Activated CD4-positive, alpha-beta T cell treated with anti-CD3 and anti-CD28 coated beads, Interleukin-2, amount 10 ng/mL, durations not matched to agents 7 days and 5 days (primary cell): Measurements from ENCODE around the gene OR2D3. TPM values are rescaled to one million over a fixed set of nuclear protein-coding genes. Genes with fewer than 3 reads are reported as not detected.
"Not testable (repeated sequence)": the region's sequence is repeated elsewhere in the genome, so short reads cannot be mapped to it uniquely, and the experiment has no call there.

ENCODE experiments used
- CTCF ChIA-PET: fragments of 350-600 bp; sonication (Branson Sonifier 250); formaldehyde crosslinking; loops from one replicate; lab custom pipeline; 2021; ENCODE audit warnings: antibody characterized with exemption; lab: Charles Lee
- POLR2A ChIA-PET: fragments of 350-600 bp; sonication (Branson Sonifier 250); formaldehyde crosslinking; loops from one replicate; lab custom pipeline; 2021; ENCODE audit warnings: antibody characterized with exemption; lab: Charles Lee
- DNase-seq: peaks from one replicate; pipeline ENCODE4 v3.0.0-alpha.2; 2020
- H3K27ac Mint-ChIP-seq: one replicate; pipeline ENCODE4 v1.8.0; 2021; ENCODE audit warnings: mild to moderate bottlenecking, moderate library complexity, mixed read lengths
- H3K27me3 Mint-ChIP-seq: one replicate; pipeline ENCODE4 v1.8.0; 2021; ENCODE audit warnings: mixed read lengths
- H3K36me3 Mint-ChIP-seq: one replicate; pipeline ENCODE4 v1.8.0; 2021; ENCODE audit warnings: low read depth, mixed read lengths
- H3K4me1 Mint-ChIP-seq: one replicate; pipeline ENCODE4 v1.8.0; 2021; ENCODE audit warnings: mixed read lengths
- H3K4me3 Mint-ChIP-seq: one replicate; pipeline ENCODE4 v1.8.0; 2021; ENCODE audit warnings: mild to moderate bottlenecking, moderate library complexity, mixed read lengths
- H3K9me3 Mint-ChIP-seq: one replicate; pipeline ENCODE4 v1.8.0; 2021; ENCODE audit warnings: mixed read lengths
- total RNA-seq, 2 experiments: library from RNA; stranded (reverse); gene quantifications; one replicate each; pipeline ENCODE4 v1.2.3, GENCODE V29; 2021

Gene OR2D3
- total RNA-seq, 2 experiments from 2014 or later, result not detected

- no peak overlapping the region for H3K4me3 Mint-ChIP-seq
- no peaks in the 10 kb centered on the region for H3K4me1 Mint-ChIP-seq
- CTCF ChIA-PET, result no interaction called here
- DNase-seq, result no peak
- no peaks in the 10 kb centered on the region for H3K36me3 Mint-ChIP-seq
- POLR2A ChIA-PET, result no interaction called here
- H3K9me3 Mint-ChIP-seq, result no peaks in the 10 kb centered on the region
- no peak overlapping the region for H3K27ac Mint-ChIP-seq
- no peaks in the 10 kb centered on the region for H3K27me3 Mint-ChIP-seq
Observed at GRCh38 chr11:6941970-6942369, 21.2 kb downstream of the OR2D3 start.

- Mint-ChIP-seq H3K4me3 (no peak overlapping the region), H3K27ac (no peak overlapping the region), H3K4me1 (no peaks in the 10 kb centered on the region), H3K36me3 (no peaks in the 10 kb centered on the region), H3K27me3 (no peaks in the 10 kb centered on the region), H3K9me3 (no peaks in the 10 kb centered on the region)
- DNase-seq, result no peak
- POLR2A ChIA-PET, result no interaction called here
- CTCF ChIA-PET, result no interaction called here
Observed at GRCh38 chr11:6943131-6943530, 22.3 kb downstream of the OR2D3 start.

- H3K4me3 Mint-ChIP-seq, DNase-seq, H3K4me1 Mint-ChIP-seq, H3K36me3 Mint-ChIP-seq, H3K9me3 Mint-ChIP-seq, POLR2A ChIA-PET, H3K27me3 Mint-ChIP-seq, H3K27ac Mint-ChIP-seq, CTCF ChIA-PET: not testable (repeated sequence)
Observed at GRCh38 chr11:6954248-6954647, 33.4 kb downstream of the OR2D3 start.

GRCh38 chr11:6962141-6962540 lies 41.3 kb downstream of the OR2D3 start:
- Mint-ChIP-seq H3K4me1 (no peaks in the 10 kb centered on the region), H3K9me3 (no peaks in the 10 kb centered on the region), H3K27ac (no peak overlapping the region), H3K4me3 (no peak overlapping the region), H3K36me3 (no peaks in the 10 kb centered on the region), H3K27me3 (no peaks in the 10 kb centered on the region)
- DNase-seq, result no peak
- ChIA-PET POLR2A (no interaction called here), CTCF (no interaction called here)

DNA sequence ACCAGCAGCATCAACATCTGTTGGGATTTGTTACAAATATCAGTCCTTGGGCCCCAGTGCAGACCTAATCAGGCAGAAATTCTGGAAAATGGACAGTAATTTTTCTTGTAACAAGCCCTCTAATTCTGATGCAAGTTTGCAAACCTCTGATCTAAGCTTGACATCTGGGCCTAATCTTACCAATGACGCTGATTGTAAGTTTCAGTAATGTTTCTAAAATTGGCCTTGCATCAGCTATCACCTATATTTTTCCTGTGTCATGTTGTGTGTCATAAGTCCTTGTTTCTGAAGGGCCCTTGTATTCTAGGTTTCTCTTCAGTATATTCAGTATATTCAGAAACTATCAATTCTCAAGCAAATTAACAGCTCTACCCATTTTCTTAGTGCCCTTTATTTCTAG lies 41.9 kb downstream of the OR2D3 start:
- no peak overlapping the region for H3K4me3 Mint-ChIP-seq
- H3K4me1 Mint-ChIP-seq, result no peaks in the 10 kb centered on the region
- ChIA-PET CTCF (no interaction called here), POLR2A (no interaction called here)
- DNase-seq, result no peak
- H3K27ac Mint-ChIP-seq, result no peak overlapping the region
- H3K36me3 Mint-ChIP-seq, result no peaks in the 10 kb centered on the region
- no peaks in the 10 kb centered on the region for H3K27me3 Mint-ChIP-seq
- peaks cover 2% of the 10 kb centered on the region for H3K9me3 Mint-ChIP-seq

GRCh38 chr11:6968816-6969215 lies 48.0 kb downstream of the OR2D3 start:
- Mint-ChIP-seq H3K4me1 (no peaks in the 10 kb centered on the region), H3K27me3 (no peaks in the 10 kb centered on the region), H3K4me3 (no peak overlapping the region), H3K36me3 (no peaks in the 10 kb centered on the region), H3K9me3 (peaks cover 6% of the 10 kb centered on the region), H3K27ac (no peak overlapping the region)
- ChIA-PET POLR2A (no interaction called here), CTCF (no interaction called here)
- DNase-seq, result no peak

DNA sequence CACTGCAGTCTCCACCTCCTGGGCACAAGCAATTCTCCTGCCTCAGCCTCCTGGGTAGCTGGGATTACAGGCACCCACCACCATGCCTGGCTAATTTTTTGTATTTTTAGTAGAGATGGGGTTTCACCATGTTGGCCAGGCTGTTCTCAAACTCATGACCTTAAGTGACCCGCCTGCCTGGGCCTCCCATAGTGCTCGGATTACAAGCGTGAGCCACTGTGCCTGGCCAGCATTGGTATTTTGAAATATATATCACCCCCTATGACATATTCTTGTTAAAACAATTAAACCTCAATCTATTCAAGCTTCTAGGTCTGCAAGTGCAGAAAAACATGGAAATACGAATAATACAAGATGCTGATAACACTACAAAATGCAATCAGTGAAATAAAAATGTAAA lies 49.1 kb downstream of the OR2D3 start:
- DNase-seq, H3K36me3 Mint-ChIP-seq, H3K27ac Mint-ChIP-seq, H3K27me3 Mint-ChIP-seq, H3K4me3 Mint-ChIP-seq, POLR2A ChIA-PET, CTCF ChIA-PET, H3K4me1 Mint-ChIP-seq, H3K9me3 Mint-ChIP-seq: not testable (repeated sequence)

Other genes with a start within 250 kb of the OR2D3 start
- 10 to 100 TPM; 50.0 to 56.0 TPM for gene MRPL17, start 237.7 kb upstream of the OR2D3 start, total RNA-seq
- gene OR2AG2, start 149.0 kb upstream of the OR2D3 start, total RNA-seq, result not detected
- not detected for gene OR2AG1, start 138.0 kb upstream of the OR2D3 start, total RNA-seq
- gene OR6A2, start 121.3 kb upstream of the OR2D3 start, total RNA-seq, result not detected
- not detected for gene OR10A5, start 75.3 kb upstream of the OR2D3 start, total RNA-seq
- gene OR10A2, start 57.9 kb upstream of the OR2D3 start, total RNA-seq, result not detected
- gene OR10A4, start 44.4 kb upstream of the OR2D3 start, total RNA-seq, result not detected
- gene OR2D2, start 28.5 kb upstream of the OR2D3 start, total RNA-seq, result not detected
- 1 to 10 TPM in 1 of 2 experiments, under 1 TPM in 1; 0.96 to 1.4 TPM for gene ZNF215, start 5.4 kb downstream of the OR2D3 start, total RNA-seq
- not detected for gene ZNF214, start 99.3 kb downstream of the OR2D3 start, total RNA-seq
- under 1 TPM in 1 of 2 experiments, not detected in 1; 0.05 TPM for gene NLRP14, start 99.5 kb downstream of the OR2D3 start, total RNA-seq
- not detected for gene RBMXL2, start 168.0 kb downstream of the OR2D3 start, total RNA-seq